PFSK-1 (cell line): ENCODE data around the gene MMP28.

Source experiments
- POLR2AphosphoS5 ChIP-seq: IDR thresholded peaks from 2 replicates; pipeline ENCODE4 v1.6.1; 2012; ENCODE audit warnings: low read depth, mild to moderate bottlenecking, control low read depth, low read length, moderate library complexity
- REST ChIP-seq, 2 experiments: IDR thresholded peaks; 2 replicates each; pipeline versions ENCODE4 v1.6.1 to v1.8.0; 2011 to 2012; ENCODE audit warnings: low read depth in 2 of 2, low read length in 2 of 2, control low read depth in 1 of 2, inconsistent platforms in 1 of 2, mild to moderate bottlenecking in 1 of 2, moderate library complexity in 1 of 2; ENCODE audit not compliant: insufficient read depth in 1 of 2
- SIN3A ChIP-seq: IDR thresholded peaks from 2 replicates; pipeline ENCODE4 v1.6.1; 2012; ENCODE audit warnings: mild to moderate bottlenecking, low read length, moderate library complexity, borderline replicate concordance; ENCODE audit not compliant: insufficient read depth
- TAF1 ChIP-seq: IDR thresholded peaks from 2 replicates; pipeline ENCODE4 v1.6.1; 2012; ENCODE audit warnings: low read length, control low read depth, borderline replicate concordance; ENCODE audit not compliant: insufficient read depth

- TF ChIP-seq POLR2AphosphoS5 = no peak
- TF ChIP-seq REST (IDR thresholded peaks at IDR 0.05; ENCODE audit: insufficient read depth in 1 of 2, low read depth in 2 of 2, low read length in 2 of 2) = no peak
- no peak for TF ChIP-seq TAF1
- TF ChIP-seq SIN3A = no peak
Measured at GRCh38 chr17:35731239-35731916, 64.1 kb downstream of the MMP28 start, which contains the start of gene RASL10B.
